ENCODE results near the gene CCNL2.

- no peak for TF ChIP-seq CTCF (IDR thresholded peaks at IDR 0.05)
- TF ChIP-seq POLR2AphosphoS5 (IDR thresholded peaks at IDR 0.05): no peak
These were observed 27.8 kb downstream of the CCNL2 start for GRCh38 chr1:1371364-1371745.
